HepG2 (cell line): ENCODE data around the gene SLC4A2. TPM values are rescaled to one million over a fixed set of nuclear protein-coding genes. Genes with fewer than 3 reads are reported as not detected.
A peak's percentile ranks its signal among the peaks of the same experiment; 100 is the strongest.

Source experiments
- AGO1 ChIP-seq: fragments of 200-400 bp; formaldehyde crosslinking; IDR thresholded peaks from 2 replicates; pipeline ENCODE4 v1.6.1; 2017; ENCODE audit warnings: mild to moderate bottlenecking, low read depth, low read length, moderate library complexity; ENCODE audit not compliant: poor library complexity, severe bottlenecking
- AHDC1 ChIP-seq: sonication (generic); formaldehyde crosslinking; IDR thresholded peaks from 2 replicates; pipeline ENCODE4 v1.5.1; 2020; ENCODE audit warnings: mild to moderate bottlenecking, missing genetic modification reagents, borderline replicate concordance
- KLF12 ChIP-seq: sonication (generic); formaldehyde crosslinking; IDR thresholded peaks from 2 replicates; pipeline ENCODE4 v1.4.0; 2020; ENCODE audit warnings: missing genetic modification reagents, borderline replicate concordance
- KMT2B ChIP-seq: IDR thresholded peaks from 2 replicates; pipeline ENCODE4 v1.6.1; 2016; ENCODE audit warnings: missing genetic modification reagents, missing compliant biosample characterization
- MEIS1 ChIP-seq: sonication (generic); formaldehyde crosslinking; IDR thresholded peaks from 2 replicates; pipeline ENCODE4 v1.9.0; 2021; ENCODE audit warnings: mild to moderate bottlenecking, missing genetic modification reagents, moderate library complexity, borderline replicate concordance
- NRL ChIP-seq: sonication (generic); formaldehyde crosslinking; IDR thresholded peaks from 2 replicates; pipeline ENCODE4 v1.5.0; 2020; ENCODE audit warnings: missing genetic modification reagents, mild to moderate bottlenecking, moderate library complexity, borderline replicate concordance
- PPARG ChIP-seq: conservative IDR thresholded peaks from 2 replicates; pipeline ENCODE4 v1.6.1; 2016; ENCODE audit warnings: missing biosample characterization, missing genetic modification reagents
- TAF1 ChIP-seq: sonication (generic); formaldehyde crosslinking; IDR thresholded peaks from 2 replicates; pipeline ENCODE4 v1.4.0; 2020; ENCODE audit warnings: missing genetic modification reagents
- TCF7 ChIP-seq: sonication (generic); IDR thresholded peaks from 2 replicates; pipeline ENCODE4 v1.6.1; 2016; ENCODE audit warnings: antibody characterized with exemption, low read depth
- ZBTB46 ChIP-seq: sonication (generic); formaldehyde crosslinking; IDR thresholded peaks from 2 replicates; pipeline ENCODE4 v1.4.0; 2020; ENCODE audit warnings: mild to moderate bottlenecking, missing genetic modification reagents, borderline replicate concordance
- ZNF136 ChIP-seq: sonication (generic); formaldehyde crosslinking; IDR thresholded peaks from 2 replicates; pipeline ENCODE4 v1.8.1; 2022; ENCODE audit warnings: low read depth, mild to moderate bottlenecking, moderate library complexity, missing genetic modification reagents
- ZNF253 ChIP-seq: sonication (generic); formaldehyde crosslinking; IDR thresholded peaks from 2 replicates; pipeline ENCODE4 v1.8.0; 2022; ENCODE audit warnings: mild to moderate bottlenecking, missing genetic modification reagents, borderline replicate concordance
- ZNF274 ChIP-seq: sonication (generic); formaldehyde crosslinking; IDR thresholded peaks from 2 replicates; pipeline ENCODE4 v1.5.1; 2020; ENCODE audit warnings: mild to moderate bottlenecking, missing genetic modification reagents
- ZNF33B ChIP-seq: sonication (generic); formaldehyde crosslinking; IDR thresholded peaks from 2 replicates; pipeline ENCODE4 v1.5.1; 2020; ENCODE audit warnings: mild to moderate bottlenecking, missing genetic modification reagents
- ZNF512 ChIP-seq: sonication (generic); formaldehyde crosslinking; IDR thresholded peaks from 2 replicates; pipeline ENCODE4 v1.4.0; 2020; ENCODE audit warnings: mild to moderate bottlenecking, missing genetic modification reagents
- ZNF891 ChIP-seq: sonication (generic); formaldehyde crosslinking; IDR thresholded peaks from 2 replicates; pipeline ENCODE4 v1.5.0; 2020; ENCODE audit warnings: mild to moderate bottlenecking, missing genetic modification reagents
- ZSCAN22 ChIP-seq: sonication (generic); formaldehyde crosslinking; IDR thresholded peaks from 2 replicates; pipeline ENCODE4 v1.4.0; 2020; ENCODE audit warnings: mild to moderate bottlenecking, missing genetic modification reagents
- polyA plus RNA-seq, 8 experiments: library from polyadenylated mRNA; depleted of rRNA in 3 of 8; stranded (reverse) in 7 of 8; unstranded in 1 of 8; fragments of >200 nt; fragmentation: Illumina TruSeq in 4 of 8; extraction: Trizol in 4 of 8; gene quantifications; 2 replicates each; pipeline versions ENCODE4 v1.2.1 to v1.2.3, GENCODE V29; 2011 to 2016; ENCODE audit warnings: low read depth in 4 of 8, missing spikeins in 1 of 8, mixed read lengths in 1 of 8; ENCODE audit not compliant: insufficient read depth in 1 of 8
- total RNA-seq, 5 experiments: library from RNA; depleted of rRNA; stranded (reverse); fragments of >200 nt; fragmentation: Illumina TruSeq; extraction: Trizol; gene quantifications; 2 replicates each; pipeline ENCODE4 v1.2.3, GENCODE V29; 2016; ENCODE audit warnings: low read depth in 1 of 5

Gene SLC4A2
- total and polyA plus RNA-seq, 2 of the 13 experiments (the other 11 are each of a cell fraction or from before 2014, with no cell fraction given): 51.9 to 73.4 TPM

DNA sequence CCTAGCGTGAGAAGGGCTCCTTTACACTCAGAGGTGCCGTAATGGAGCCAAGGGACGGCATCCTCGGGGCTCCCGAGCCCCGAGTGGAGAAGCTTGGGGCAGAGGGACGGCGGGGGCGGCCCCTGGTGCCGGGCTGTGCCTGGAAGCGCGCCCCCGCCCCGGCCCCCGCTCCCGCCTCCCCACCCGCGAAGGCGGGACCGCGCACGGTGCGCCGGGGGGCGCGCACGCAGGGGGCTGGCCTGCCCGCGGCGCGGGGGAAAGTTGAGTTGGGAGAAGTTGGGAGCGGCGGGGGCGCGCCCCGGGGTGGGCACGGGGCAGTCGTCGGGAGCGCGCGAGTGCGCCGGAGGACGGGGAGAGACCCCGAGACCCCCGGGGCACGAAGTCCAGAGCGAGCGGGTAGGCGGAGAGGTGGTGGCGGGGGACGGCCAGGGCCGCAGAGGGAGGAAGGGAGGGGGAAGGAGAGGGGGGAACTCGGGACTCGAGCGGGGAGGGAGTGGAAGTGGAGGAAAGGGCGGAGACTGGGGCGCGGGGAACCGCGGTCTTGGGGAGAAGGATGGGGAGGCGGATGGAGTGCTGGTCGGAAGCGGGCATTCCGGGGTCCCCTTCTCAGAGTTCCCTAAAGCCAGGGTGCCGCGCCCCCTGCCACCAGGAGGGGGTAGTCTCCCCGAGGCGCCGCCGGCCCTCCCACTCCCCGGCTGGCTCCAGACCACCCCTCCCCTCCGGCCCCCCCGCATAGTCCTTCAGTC, at the start of gene SLC4A2 (continued):
- TF ChIP-seq AHDC1 (CRISPR knock-in tag): no peak
- no peak for TF ChIP-seq PPARG (CRISPR knock-in tag)
- no peak for TF ChIP-seq ZNF891 (CRISPR knock-in tag)
- TF ChIP-seq AGO1: no peak
- TF ChIP-seq MEIS1 (CRISPR knock-in tag): no peak
- no peak for TF ChIP-seq ZNF274 (CRISPR knock-in tag)
- no peak for TF ChIP-seq KMT2B (CRISPR knock-in tag)
- no peak for TF ChIP-seq ZNF253 (CRISPR knock-in tag)
- no peak for TF ChIP-seq ZNF33B (CRISPR knock-in tag)
- no peak for TF ChIP-seq KLF12 (CRISPR knock-in tag)
- no peak for TF ChIP-seq TCF7
- no peak for TF ChIP-seq ZBTB46 (CRISPR knock-in tag)
- TF ChIP-seq NRL (CRISPR knock-in tag): 0 out of 2 replicates have a peak, but pooled peaks have one; percentile 10
- TF ChIP-seq ZSCAN22 (CRISPR knock-in tag): no peak
- no peak for TF ChIP-seq ZNF512 (CRISPR knock-in tag)
- TF ChIP-seq TAF1: peak; percentile 32; the same call in 1 of the 2 replicates
- no peak for TF ChIP-seq ZNF136
